DND-41 (cell line): ENCODE measurements around the gene TNS3.

Experiments
- CTCF ChIP-seq: IDR thresholded peaks from 2 replicates; pipeline ENCODE4 v1.5.1; 2012; ENCODE audit warnings: borderline replicate concordance, low read length, moderate library complexity, mild to moderate bottlenecking; ENCODE audit not compliant: poor library complexity, severe bottlenecking; ENCODE audit errors: extremely low read depth
- EZH2 ChIP-seq: IDR thresholded peaks from 3 replicates; pipeline ENCODE4 v1.6.1; 2012; ENCODE audit warnings: borderline replicate concordance, low read depth, mild to moderate bottlenecking, moderate library complexity, low read length, inconsistent platforms; ENCODE audit not compliant: severe bottlenecking

GRCh38 chr7:47492716-47493325, 89.1 kb downstream of the TNS3 start:
- TF ChIP-seq CTCF (no peak), EZH2 (no peak)
